Stimulated activated CD4-positive, alpha-beta T cell treated with anti-CD3 and anti-CD28 coated beads, Interleukin-12 subunit alpha, Interleukin-12 subunit beta, amount 100 ng/mL, for 48 hours (primary cell): ENCODE measurements around the gene FNDC1.
A peak's percentile ranks its signal among the peaks of the same experiment; 100 is the strongest.
"Not testable (repeated sequence)": the region's sequence is repeated elsewhere in the genome, so short reads cannot be mapped to it uniquely, and the experiment has no call there.

Source experiments
- DNase-seq, 3 donors: peaks; one replicate each; pipeline ENCODE4 v3.0.0-alpha.2; 2020; ENCODE audit warnings: low read depth in 2 of 3, low spot score in 1 of 3

FNDC1 gene

DNA sequence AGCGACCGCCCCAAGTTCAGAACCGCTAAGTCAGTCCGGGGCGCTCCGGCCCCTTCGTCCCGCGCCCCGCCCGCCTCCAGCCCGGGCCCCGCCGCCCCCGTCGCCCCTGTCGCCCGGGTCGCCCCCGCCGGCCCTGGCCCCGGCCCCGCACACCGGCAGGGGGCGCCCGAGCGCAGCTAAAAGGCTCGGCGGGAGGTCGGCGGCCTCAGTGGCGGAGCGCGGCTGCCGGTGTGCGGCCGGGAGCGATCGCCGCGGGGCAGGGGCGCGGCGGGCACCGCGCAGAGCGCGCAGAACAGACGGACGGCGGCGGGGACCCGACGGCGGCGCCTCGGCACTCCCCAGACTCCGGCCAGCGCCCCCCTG is at the start of gene FNDC1:
FNDC1 (plus strand) TSS at position 208 of the 363 bp plus-strand sequence. CDS start 197 bp downstream, outside the sequence.
- peak; percentile 23 to 56 (median 26) for DNase-seq

DNA sequence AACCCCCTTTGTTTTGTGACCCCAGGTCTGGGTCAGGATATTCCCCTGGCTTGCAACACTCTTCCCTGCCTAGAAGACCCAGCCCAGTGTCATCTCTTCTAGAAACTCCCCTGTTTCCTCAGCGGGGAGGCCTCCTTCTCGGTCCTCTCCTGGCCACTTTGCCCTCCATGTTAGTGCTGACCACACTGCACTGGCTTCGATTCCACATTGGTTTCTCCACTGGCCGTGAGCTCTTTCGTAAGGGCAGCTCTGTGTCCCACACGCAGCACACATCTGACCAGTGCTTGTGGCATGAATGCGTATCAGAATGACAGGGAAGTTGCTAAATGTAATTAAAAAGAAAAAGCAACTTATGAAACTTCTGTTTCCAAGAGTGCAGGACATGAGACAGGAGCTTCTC is 49.4 kb upstream of the FNDC1 start:
- no peak for DNase-seq

DNA sequence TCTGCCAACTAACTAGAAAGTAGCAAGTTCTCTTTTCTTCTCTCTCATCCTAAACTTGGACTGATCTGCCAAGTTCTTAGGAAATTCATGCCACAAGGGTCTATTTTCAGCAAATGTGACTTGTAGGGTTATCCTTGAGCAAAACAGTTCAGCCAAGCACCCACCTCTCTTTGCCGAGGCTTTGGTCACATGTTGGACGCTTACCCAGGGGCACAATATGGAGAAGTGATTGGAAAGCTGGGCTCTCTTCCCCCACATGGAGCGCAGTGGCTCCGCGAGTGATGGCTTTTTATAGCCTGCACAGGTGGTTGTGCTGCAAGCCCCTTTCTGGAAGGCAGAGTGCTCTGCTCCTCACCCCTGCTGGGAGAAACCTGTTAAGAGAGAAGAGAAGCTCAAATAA is 47.7 kb upstream of the FNDC1 start:
- DNase-seq: no peak

DNA sequence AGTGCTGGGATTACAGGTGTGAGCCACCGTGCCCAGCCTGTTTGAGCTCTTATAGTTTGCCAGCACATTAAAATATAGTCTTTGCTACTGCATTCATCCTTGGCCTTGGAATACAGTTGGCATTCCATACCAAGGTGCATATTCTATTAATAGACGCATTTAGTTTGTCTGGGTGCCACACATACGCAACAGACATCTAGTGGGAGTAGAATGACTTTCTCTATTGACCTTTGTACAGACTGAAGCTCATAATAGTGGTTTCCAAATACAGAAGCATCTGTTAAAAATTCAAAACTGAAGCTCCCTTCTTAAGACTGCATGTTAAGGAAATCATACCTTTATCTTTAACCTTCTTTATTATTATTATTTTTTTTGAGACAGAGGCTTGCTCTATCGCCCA is 46.7 kb upstream of the FNDC1 start:
- no peak for DNase-seq

DNA sequence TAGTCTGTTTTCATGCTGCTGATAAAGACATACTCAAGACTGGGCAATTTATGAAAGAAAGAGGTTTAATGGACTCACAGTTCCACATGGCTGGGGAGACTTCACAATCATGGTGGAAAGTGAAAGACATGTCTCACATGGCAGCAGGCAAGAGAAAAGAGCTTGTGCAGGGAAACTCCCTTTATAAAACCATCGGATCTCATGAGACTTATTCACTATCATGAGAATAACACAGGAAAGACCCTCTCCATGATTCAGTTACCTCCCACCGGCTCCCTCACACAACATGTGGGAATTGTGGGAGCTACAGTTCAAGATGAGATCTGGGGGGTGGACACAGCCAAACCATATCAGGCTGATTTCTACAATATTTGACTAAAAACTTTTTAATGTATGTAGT is 45.4 kb upstream of the FNDC1 start:
- not testable (repeated sequence) for DNase-seq

DNA sequence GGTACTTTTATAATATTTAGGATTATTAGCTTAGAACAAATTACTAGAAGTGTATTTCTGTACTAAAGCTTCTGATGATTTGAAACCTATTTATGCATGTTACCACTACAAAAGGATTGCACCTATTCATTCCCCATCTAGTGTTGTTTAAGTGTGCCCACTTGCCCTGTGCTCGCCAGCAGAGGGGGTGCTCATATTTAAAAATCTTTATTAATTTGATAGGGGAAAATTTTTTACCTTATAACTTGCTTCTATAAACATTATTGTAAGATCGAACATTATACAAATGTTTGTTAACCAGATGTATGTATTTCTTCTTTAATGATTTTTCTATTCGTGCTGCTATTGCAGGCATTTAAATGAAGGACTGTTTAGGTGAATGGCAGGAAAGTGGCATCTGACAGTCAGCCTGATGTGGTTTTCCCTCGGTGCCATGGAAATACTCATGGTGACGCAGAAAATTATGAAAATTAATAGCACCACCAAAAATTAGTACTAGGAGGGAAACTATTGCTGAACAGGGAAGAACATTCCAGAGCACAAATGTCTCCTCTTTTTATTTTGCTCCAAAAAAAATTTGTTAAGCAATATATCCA is 44.1 kb upstream of the FNDC1 start:
- no peak for DNase-seq

DNA sequence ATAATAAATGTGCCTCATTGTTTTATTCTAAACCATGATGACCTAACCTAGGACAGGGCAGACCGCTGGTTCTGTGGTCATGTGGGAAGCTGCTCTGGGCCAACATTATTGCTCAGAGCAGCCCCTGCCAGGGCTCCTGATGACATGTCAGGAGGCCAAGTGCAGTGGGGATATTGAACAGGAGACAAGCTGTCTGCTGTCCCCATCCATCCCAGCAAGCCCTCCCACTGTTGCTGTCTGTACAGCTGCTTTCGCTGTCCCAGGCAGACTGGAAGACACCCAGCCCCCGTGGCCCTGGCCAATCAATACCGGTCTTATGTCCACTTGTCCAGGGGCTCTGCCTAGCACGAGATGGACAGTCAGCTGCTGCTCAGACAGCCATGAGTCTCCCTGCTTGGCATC is 43.2 kb upstream of the FNDC1 start:
- DNase-seq: no peak

DNA sequence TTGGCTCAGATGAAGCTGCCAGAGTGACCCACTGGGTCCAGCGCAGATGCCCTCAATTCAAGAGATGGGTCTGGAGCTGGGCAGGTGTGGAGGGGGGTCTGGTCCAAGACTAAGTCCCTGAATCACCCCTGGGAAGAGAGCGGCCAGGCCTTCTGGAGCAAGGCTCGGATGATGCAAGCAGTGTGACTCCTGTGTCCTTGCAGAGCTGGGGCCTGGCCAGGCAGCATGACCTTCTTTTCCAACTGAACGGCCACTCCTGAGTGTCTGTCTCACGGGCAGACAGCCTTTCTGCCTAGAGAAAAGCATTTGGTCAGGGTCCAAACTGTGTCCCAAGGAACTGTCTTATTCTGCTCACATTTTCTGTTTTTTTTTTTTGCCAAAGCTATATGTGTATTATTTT is 42.6 kb upstream of the FNDC1 start:
- DNase-seq: no peak

DNA sequence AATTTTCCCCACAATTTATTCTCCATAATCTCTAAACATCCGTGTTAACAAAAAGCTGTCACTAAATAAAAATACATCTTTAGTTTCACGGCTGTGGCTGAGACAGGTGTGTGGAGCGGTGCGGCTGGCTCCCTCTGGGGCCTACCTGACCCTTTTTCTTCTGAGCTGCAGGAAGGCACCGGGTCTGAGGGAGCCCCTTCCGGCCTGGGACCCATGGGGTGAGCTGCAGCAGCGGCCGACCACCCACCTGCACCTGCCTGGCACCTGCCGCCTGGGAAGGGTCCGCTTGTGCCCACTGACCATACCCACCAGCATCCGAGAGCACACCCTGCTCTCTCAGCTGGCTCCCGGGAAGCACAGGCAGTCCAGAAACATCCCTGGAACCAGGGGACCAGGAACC is 41.5 kb upstream of the FNDC1 start:
- DNase-seq: no peak

DNA sequence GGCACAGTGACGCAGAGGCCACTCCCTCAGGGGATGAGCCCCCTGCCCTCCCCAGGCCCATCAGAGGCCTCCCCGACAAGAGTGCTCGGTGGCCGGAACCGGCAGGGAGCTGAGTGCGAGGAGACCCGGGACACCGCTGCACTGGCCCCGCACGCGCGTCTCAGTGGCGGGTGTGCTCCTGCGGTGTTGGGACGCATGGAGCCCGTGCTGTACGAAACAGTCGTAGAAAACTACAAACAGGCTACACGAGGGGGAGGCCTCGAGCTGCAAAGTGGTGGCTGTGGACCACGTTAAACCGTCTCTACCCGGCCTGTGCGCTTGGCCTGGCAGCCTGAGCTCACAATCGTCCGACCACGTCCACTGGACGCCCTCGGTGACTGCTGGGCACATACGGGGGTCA is 40.2 kb upstream of the FNDC1 start:
- DNase-seq: no peak

DNA sequence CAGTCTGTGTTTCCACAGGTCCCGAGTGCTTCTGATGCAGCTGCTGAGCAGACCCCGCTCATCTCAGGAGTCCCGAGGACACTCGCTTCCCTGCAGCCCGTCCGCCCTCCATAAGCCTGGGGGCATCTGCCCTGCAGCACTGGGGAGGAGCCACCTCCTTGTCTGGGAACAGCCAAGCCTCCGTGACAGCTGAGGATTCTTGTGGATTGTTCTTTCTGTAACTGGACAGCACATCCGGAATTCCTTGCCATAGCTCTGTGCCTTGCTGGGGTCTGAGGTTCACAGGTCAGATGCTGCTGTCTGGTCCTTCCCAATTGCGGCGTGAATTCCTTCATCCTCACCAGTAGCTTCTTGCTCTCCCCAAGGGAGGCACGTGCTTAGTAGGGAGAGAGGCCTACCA is 38.4 kb upstream of the FNDC1 start:
- no peak for DNase-seq

DNA sequence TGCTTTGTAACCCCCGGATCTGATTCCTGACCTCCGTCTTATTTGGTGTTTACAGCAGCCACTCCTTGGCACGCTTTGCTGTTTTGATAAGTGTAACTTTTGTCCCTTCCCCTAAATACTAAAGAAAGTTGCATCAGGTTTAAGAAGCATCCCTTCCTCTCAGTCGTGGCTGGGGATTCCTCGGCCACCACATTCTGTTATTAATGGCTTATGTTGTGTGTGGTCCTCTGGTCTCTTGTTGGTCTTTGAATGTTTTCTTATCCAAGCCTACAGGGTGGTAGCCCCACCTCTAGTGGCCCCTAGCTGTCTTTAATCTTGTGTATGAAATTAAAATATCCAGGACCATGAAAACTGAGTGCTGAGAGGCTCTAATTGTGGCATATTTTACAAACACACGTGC is 37.5 kb upstream of the FNDC1 start:
- no peak for DNase-seq

DNA sequence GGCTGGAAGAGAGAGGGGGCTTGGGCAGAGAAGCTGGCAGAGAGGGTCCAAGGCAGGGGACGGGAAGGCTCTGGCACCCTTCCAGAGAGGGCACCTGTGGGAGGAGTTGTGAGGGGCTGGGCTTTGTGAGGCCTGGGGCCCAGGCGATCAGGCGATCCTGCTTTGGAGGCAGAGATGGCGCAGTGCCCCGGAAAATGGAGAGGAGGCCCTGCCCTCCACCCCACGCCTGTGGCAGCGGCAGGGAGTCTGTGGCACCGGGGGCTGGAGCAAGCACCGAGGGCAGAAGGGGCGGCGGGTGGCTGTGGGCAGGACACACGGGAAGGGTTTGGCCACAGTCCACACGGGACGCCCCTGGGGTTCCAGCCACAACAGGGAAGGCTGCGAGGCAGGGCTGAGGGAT is 36.5 kb upstream of the FNDC1 start:
- DNase-seq: no peak

DNA sequence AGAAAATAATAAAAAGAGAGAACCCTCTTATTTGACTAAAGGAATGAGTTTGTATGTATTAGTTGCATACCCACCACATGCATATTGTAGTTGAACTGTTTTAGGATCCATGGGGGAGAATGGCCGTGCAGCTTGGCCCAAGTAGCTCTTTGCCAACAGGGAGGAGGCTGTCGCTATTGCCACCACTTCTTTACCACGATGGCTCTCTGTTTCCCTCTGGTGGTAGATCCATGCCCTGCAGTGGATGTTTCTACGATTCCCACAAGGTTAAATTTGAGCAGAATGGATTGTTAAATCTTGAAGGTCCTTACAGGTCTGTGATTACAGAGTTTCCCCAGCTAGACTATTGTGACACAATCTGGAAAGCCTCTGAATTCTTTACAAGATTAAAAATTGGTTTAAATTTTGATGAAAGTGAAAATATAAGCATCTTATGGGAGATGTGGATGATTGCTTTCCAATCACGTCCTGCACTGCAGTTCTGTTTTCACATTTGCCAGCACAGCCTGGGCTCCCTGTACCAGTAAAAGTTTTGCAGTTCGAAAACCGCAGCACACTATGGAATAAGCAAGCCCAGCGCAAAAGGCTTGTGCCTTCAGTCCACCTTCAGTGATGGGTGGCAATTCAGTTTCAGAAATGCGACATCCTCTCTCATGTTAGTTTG is 34.4 kb upstream of the FNDC1 start:
- peak; percentile 53 to 87 (median 66) for DNase-seq

DNA sequence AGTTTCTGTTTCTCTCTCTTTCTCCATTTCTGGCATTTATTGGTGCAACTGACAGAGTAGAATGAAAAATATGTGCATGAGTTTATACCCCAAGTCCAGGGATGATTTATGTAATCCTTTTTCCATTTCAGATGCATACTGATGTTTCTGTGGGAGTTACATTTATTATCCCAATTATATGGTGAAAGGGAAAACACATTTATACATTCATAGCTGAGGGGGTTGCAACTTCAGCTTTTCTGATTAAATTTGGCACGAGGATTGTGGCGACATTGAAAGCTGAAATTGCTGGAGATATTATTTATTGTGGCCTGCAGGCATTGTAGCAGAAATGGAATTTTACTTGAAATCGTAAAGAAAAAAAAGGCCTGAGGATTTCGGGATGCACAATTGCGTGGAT is 31.5 kb upstream of the FNDC1 start:
- no peak for DNase-seq

DNA sequence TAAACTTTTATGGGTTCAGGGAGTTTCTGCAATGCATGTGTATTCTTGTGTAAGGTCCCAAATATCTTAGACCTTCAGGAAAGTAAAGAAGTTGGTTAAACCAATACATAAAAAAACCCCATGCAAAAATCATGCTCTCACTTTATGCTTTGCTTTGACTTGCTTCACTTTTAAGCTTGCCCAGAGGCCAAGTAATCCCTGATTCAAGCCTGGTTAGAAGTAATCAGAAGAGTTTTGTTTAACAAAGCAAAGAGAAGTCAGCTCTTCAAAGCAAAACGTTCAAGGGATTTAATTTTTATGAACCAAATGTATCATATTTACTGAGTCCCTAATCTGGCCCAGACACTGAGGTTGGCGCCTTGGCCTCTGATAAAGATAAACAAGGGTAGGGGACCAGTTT is 26.7 kb upstream of the FNDC1 start:
- DNase-seq: no peak

DNA sequence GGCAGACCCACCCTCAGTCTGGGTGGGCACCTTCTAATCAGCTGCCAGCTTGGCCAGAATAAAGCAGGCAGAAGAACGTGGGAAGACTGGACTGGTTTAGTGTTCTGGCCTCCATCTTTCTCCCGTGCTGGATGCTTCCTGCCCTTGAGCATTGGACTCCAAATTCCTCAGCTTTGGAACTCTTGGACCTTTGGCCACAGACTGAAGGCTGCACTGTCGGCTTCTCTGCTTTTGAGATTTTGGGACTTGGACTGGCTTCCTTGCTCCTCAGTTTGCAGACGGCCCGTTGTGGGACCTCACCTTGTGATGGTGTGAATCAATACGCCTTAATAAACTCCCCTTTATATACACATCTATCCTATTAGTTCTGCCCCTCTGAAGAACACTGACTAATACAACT is 20.6 kb upstream of the FNDC1 start:
- no peak for DNase-seq

DNA sequence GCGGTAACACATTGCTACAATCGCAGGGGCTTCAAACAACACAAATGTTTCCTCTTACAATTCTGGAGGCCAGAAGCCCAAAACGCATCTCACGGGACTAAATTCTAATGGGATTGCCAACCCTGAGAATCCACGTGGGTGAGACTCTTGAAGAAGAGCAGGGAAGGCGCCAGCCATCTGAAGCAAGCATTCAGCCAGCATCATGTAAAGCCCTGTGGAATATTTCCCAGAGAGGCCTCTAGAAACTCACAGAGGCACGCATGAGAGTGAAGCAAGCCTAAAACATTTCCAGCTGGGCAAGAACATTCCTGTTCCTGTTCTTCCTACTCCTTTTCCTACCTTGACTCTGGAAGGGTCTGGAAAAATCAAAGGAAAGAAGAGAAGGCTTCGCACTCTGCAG is 19.6 kb upstream of the FNDC1 start:
- no peak for DNase-seq

DNA sequence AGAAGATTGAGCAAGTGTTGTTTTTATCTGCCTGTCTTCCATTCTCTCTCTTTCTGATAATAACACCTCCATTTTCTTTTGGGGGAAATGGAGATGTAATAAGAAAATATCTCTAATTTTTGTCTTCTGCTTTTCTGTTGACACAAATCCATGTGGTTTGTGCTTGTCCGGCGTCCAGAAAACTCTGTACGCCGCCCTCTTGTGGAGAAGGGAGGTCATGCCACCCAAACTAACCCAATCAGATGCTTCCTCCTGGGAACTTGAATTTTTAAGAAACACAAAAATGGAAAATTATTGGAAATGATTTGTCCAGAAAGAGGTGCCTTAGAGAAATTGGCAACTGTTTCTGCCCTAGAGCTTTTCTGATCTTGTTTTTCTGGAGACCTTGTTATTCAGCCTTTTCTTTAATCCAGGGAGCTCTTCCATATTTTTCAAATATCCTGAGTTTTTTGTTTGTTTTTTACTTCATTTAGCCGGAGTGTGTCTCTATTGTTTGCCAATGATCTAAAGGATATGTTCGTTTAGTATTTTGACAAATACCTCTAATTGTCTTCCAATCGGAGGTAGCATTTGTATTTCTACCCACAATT is 17.8 kb upstream of the FNDC1 start:
- DNase-seq: peak in 1 of 3 donors; percentile 44

DNA sequence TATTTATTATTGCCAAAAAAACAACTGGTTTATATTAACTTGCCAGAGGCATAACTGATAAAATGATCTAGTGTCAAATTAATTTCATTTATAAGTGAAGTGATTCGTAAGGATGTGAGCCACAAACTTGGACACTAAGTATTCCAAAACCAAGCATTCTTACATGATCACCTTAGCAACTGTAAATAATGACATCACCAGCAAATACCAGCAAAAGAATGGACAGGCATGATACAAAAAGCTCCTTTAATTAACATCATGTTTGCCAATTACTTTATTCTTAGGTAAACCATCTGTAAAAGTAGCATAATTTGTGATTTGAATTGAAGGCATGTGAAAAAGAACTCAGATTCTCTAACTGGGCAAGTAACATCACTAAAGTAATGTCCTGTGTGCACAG is 17.2 kb upstream of the FNDC1 start:
- no peak for DNase-seq

DNA sequence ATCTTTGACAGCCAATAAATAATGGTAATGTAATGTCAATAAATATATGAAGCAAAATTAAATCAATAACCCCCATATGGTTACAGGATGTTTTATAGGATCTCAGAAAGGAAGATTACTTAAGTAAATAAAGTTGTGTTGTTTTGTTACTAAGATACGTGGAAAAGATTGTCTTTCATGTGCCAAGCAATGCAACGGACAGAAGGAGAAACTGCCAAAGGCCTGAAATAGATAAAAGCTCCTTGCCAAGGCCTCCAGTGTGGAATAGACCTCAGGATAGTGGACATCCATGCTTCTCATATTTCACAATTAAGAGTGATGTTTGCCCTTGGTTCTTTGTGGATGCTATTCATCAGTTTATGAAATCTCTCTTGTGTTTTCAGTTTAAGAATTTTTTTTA is 16.4 kb upstream of the FNDC1 start:
- DNase-seq: no peak

DNA sequence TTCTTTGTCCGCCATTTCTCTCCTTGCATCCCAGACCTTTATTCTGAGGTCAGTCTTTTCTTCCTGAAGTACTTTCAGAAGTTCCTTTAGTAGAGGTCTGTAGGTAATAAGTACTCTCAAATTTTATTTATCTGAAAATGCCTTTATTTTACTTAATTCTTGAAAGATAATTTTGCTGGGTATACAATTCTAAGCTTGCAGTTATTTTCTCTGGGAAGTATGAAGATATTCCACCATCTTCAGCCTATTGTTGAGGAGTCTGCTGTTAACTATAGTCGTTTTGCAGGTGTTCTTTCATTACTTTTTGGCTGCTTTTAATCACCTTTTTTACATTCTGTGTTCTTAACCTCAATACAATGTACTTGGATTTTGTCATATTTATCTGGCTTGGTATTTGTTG is 13.5 kb upstream of the FNDC1 start:
- DNase-seq: no peak

DNA sequence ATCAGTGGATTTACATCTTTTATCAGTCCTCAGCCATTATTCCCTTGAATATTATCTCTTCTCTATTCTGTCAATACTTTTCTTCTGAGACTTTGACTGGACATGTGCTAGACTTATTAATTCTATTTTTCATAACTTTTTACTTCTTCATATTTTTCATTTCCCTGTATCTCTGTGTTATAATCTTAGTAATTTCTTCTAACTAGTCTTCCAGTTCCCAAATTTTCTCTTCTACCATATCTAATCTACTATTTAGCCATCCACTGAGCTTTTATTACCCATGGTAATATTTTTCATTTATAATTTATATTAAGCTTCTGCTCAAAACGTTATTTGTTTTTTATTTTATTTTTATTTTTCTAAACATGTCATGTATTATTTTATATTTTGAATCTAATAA is 13.1 kb upstream of the FNDC1 start:
- no peak for DNase-seq
